C4-2B (cell line): Measurements from ENCODE around the gene DEAF1.

Experiments used
- CTCF ChIP-seq: fragments of 450-650 bp; conservative IDR thresholded peaks from 2 replicates; pipeline ENCODE4 v1.5.1; 2017; ENCODE audit warnings: mild to moderate bottlenecking
- ZFX ChIP-seq: fragments of 450-650 bp; IDR thresholded peaks from 2 replicates; pipeline ENCODE4 v1.6.1; 2017

- TF ChIP-seq CTCF: no peak
- TF ChIP-seq ZFX: no peak
Measured at GRCh38 chr11:660281-660680, 34.7 kb downstream of the DEAF1 start.
